ENCODE data around the gene PTPN9.
"Not testable (repeated sequence)": the region's sequence is repeated elsewhere in the genome, so short reads cannot be mapped to it uniquely, and the experiment has no call there.

The PTPN9 gene

GRCh38 chr15:75578948-75579920 lies at the start of gene PTPN9:
Gene PTPN9 (minus strand): TSS chr15:75579315. CDS start chr15:75578776, 539 bp downstream.
- peak; percentile 48 to 64 for DNase-seq (ENCODE audit: low read depth in 1 of 2, low spot score in 1 of 2)

GRCh38 chr15:75625542-75626347 lies 46.6 kb upstream of the PTPN9 start, which contains the start of gene SNUPN:
Gene SNUPN (minus strand): TSS chr15:75625725. CDS start chr15:75621051, 4,674 bp downstream.
- peak; percentile 87 to 90 for DNase-seq (ENCODE audit: low read depth in 1 of 2, low spot score in 1 of 2)

GRCh38 chr15:75622505-75622904 lies 43.4 kb upstream of the PTPN9 start:
- DNase-seq (ENCODE audit: low read depth in 1 of 2, low spot score in 1 of 2) = no peak

GRCh38 chr15:75620841-75621391 lies 41.8 kb upstream of the PTPN9 start:
- no peak for DNase-seq (ENCODE audit: low read depth in 1 of 2, low spot score in 1 of 2)

GRCh38 chr15:75620058-75620820 lies 41.1 kb upstream of the PTPN9 start:
- no peak for DNase-seq (ENCODE audit: low read depth in 1 of 2, low spot score in 1 of 2)

- no peak for DNase-seq (ENCODE audit: low read depth in 1 of 2, low spot score in 1 of 2)
Measured at GRCh38 chr15:75616766-75617165, 37.7 kb upstream of the PTPN9 start.

GRCh38 chr15:75606711-75607699 lies 27.9 kb upstream of the PTPN9 start:
- no peak for DNase-seq (ENCODE audit: low read depth in 1 of 2, low spot score in 1 of 2)

- DNase-seq (ENCODE audit: low read depth in 1 of 2, low spot score in 1 of 2) = no peak
Measured at GRCh38 chr15:75606026-75606425, 26.9 kb upstream of the PTPN9 start.

- no peak for DNase-seq (ENCODE audit: low read depth in 1 of 2, low spot score in 1 of 2)
Measured at GRCh38 chr15:75599401-75599800, 20.3 kb upstream of the PTPN9 start.

- no peak for DNase-seq (ENCODE audit: low read depth in 1 of 2, low spot score in 1 of 2)
Measured at GRCh38 chr15:75598361-75598760, 19.2 kb upstream of the PTPN9 start.

GRCh38 chr15:75597667-75598341 lies 18.7 kb upstream of the PTPN9 start:
- no peak for DNase-seq (ENCODE audit: low read depth in 1 of 2, low spot score in 1 of 2)

GRCh38 chr15:75596703-75597345 lies 17.7 kb upstream of the PTPN9 start:
- no peak for DNase-seq (ENCODE audit: low read depth in 1 of 2, low spot score in 1 of 2)

GRCh38 chr15:75594276-75594675 lies 15.2 kb upstream of the PTPN9 start:
- DNase-seq (ENCODE audit: low read depth in 1 of 2, low spot score in 1 of 2) = no peak

GRCh38 chr15:75591655-75592364 lies 12.7 kb upstream of the PTPN9 start:
- no peak for DNase-seq (ENCODE audit: low read depth in 1 of 2, low spot score in 1 of 2)

- DNase-seq (ENCODE audit: low read depth in 1 of 2, low spot score in 1 of 2) = no peak
Measured at GRCh38 chr15:75590239-75590638, 11.1 kb upstream of the PTPN9 start.

- DNase-seq (ENCODE audit: low read depth in 1 of 2, low spot score in 1 of 2) = no peak
Measured at GRCh38 chr15:75589071-75589470, 10.0 kb upstream of the PTPN9 start.

- not testable (repeated sequence) for DNase-seq (ENCODE audit: low read depth in 1 of 2, low spot score in 1 of 2)
Measured at GRCh38 chr15:75586422-75586821, 7.3 kb upstream of the PTPN9 start.

- DNase-seq (ENCODE audit: low read depth in 1 of 2, low spot score in 1 of 2) = no peak
Measured at GRCh38 chr15:75584121-75584520, 5.0 kb upstream of the PTPN9 start.

Measured in activated T-helper 1 cell treated with anti-CD3 and anti-CD28 coated beads, Interleukin-2, amount 50 U/mL, for 16 hours (primary cell).